Islet precursor cell (in vitro differentiated cells): Measurements from ENCODE around the gene UBL7.

Experiments
- DNase-seq: peaks from one replicate; pipeline ENCODE4 v3.0.0-alpha.2; 2018

UBL7 gene

DNA sequence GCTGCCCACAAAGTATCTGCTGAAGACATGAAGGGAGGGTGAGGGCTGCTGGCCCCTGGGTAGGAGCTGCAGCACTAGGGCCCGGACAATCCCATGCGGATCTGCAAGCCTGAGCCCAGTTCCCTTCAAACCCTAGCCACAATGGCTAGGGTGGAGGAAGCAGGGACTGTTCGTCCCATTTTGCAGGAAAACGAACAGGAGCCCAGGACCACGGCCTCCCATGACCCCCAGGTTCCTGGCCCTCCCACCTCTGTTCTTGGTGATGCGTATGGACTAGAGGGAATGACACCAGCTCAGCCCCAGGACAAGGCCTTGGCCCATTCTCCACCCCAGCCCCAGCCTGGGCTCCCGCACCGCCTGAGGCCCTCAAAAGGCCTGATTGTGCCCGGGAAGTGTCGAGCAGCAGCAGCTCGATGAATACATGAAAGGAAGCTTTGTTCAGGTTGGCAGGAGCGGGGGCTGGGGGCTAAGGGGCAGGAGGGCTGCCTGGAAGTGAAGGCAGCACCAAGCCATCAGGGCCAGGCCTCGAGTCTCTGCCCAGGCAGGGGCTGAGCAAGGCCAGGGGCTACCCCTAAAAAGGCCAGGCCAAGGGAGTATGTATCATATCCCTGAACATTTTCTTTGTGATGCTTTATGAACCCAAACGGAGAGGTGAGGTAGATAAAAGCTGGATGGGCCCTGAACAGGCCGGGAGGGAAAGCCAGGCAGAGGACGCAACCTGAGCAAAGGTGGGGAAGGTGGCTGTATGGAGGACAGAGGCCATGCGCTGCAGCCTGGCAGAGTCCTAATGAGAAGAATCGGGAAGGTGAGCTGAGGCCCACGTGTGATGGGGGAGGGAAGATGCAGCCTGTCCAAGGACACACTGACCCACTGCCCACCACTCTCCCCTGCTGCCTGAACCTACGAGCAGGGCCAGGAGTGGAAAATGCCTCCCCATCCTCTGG lies 39.4 kb downstream of the UBL7 start:
- peak; percentile 79 for DNase-seq

DNA sequence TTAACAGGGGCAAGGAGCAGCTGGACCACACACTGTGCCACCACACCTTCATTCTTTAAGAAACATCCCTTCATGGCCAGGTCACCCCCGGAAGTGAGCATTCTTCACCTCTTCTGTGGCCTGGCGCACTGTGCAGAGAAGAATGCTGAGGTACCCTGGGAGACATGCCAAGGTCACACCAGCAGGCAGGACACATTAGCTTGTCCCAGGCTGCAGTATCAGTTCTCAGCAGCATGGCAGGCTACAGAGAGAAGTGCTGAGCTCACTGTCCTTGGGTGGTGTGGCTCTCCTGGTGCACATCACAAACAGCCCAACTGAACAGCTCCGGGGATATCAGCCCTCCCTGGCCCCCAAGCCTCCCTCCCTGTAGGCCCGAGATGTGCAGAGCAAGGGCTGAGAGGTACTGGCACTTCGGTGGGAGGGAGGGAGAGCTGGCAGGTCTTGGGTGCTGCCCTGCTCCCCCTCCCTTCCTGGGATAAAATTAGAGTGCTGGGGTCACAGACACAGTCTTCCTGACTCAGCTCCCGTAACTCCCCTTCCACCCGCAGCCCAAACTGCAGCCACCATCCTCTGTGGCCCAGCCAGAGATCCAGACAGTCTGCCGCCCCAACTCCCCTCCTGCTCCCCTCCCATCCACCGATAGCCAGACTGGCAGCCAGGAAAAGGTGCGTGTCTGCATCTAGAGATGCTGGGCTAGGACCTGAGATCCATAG lies 40.6 kb downstream of the UBL7 start:
- no peak for DNase-seq

DNA sequence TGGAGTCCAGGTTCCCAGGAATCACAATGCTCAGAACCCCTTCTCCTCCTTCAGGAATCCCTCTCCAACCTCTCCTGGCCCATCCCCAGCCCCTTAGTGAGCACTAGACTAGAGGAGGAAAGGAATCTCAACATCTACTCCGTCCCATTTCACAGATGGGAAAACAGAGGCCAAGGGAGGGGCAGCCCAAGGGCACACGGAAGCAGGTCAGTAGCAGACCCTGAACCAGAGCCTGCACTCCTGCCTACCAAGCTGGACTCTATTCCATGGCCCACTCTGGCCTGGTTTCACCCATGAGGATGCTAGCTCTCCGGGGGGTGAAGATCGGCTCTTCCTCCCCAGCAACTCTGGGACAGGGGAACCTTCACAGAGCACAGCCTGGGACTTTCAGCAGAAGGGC lies 41.5 kb downstream of the UBL7 start:
- no peak for DNase-seq

DNA sequence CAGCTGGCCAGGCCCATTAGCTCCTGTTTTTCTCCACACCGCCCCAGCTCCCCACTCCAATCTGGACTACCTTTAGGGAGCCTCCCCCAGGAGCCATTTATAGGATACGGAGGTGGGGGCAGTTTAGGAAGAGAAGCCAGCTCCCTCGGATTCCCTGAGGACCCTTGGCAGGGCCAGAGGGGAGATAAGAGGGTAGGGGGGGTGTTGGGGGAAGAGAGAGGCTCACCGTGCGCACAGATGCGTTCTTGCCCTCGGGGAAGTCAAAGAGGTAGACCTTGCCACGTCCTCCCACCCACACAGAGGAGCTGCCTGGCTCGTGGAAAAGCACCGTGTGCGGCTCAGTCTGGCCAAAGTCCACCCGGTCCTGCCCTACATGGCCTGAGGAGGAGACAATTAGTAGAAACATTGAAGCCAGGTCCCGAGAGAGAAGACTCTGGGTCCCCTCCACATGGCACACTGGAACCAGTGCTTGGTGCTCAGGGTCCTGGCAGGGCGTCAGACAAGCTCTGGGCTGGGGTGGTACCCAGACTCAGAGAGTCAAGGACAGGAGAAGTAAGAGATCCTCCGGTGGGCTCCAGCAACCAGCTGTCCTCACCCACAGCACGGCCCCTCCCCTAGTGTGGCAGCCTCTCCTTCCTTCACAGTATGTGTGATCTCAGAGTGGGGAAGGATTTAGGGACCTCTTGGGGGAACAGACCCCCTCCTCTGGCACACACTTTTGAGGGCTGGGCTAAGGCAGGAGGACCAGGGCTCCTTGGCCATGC lies 42.2 kb downstream of the UBL7 start:
- no peak for DNase-seq

DNA sequence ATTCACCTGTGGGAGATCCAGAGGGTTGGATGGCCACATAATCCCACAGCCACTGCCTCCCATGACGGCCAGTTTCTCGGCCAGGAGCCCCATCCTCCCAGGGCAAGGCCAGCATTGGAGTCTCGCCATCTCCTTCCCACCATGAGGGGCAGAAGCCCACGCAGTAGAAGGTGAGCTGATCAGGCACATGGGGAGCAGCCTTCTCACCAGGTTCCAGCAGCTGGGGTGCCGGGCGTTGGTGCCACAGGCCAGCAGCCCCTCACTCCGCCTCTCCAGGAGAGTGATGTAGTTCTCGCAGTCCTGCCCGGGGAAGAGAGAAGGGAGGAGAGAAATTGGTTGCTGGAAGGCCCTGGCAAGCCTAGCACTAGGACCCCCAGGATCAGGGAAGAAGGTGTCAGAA lies 43.3 kb downstream of the UBL7 start:
- DNase-seq = no peak

DNA sequence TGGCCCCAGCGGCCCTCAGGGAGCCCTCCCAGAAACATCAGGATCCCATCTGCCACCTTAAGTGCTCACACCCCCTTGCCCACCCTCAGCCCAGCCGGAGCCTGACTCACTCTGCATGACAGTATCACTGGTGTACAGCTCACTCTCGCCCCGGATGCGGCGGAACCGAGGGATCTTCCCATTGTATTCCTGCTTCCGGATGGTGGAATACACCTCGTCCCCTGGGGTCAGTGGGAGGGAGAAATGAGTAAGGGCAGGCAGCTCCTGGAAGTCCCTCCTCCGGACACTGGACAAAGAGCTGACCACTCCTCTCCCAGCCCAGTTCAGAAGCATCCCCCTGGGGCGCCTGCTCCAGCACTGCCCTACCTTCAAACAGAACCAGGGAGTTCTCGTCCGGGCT lies 43.7 kb downstream of the UBL7 start:
- no peak for DNase-seq

DNA sequence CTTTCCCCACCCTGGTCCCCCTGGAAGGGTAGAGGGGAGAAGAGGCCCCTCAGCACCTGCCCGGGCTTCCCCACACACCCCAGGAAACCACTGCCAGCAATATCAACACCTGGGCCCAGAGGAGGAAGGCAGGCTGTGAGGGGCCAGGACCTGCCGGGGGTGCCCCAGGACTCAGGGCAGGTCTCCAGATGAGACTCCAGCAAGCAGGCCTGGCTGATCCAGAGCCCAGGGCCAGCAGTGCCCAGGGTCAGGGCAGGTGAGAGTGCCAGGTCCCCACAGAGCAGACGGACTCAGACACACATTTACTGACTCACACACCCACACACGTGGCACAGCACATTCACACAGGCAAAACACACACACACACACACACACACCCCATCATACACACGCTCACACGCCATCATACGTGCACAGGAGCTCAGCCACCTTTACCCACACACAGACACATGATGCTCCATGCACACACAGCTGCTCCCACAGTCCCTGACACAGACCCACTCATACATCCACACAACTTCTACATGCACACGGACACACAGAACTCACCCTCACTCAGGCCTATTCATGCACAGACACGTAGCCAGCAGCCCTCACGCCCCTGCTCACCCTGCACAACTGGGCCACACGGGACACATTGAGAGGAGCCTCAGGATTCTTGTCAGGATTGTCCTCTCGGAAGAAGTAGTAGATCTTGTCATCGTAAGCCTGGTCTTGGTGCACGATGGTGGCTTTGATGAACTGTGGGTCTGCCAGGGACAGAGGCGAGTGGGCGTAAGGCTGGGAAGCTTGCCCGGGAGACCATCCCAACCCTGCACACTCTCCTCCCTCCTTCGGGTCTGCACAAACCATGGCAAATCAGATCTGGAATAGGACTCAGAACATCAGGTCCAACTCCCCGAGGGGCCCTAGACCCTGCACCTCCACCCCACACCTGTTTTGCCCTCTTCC lies 44.7 kb downstream of the UBL7 start:
- no peak for DNase-seq

DNA sequence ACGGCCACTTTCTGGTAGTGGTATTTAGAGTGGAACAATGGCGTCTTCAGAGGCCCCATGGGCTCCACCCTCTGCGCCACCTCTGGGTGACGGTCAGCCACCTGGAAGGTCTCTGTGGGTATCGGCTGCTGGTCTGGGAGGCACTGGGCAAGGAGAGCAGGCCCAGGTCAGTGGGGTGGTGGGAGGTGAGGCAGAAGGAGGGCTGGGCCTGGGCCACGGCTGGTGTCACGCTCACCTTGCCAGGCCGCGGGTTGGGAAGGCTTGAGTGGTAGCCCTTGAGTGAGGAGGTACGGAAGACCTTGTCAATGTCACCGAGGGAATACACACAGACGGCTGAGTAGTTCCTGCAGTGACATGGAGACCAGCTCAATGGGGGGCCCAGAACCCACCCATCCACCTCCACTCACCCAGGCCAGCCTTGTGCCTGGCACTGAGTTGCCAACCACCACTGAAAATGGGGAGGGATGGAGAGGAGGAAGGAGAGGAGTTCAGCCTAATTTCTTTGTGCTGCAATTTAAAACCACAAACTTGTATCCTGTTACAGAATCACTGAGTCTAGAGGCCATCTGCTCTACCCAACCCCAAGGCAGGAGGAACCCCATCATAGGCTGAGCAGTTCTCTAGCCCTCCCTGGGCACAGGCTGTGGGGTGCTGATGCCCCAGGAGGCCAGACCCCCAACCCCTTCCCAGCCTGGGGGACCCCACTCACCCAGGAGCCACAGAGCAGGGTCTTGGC lies 46.2 kb downstream of the UBL7 start:
- DNase-seq = no peak

DNA sequence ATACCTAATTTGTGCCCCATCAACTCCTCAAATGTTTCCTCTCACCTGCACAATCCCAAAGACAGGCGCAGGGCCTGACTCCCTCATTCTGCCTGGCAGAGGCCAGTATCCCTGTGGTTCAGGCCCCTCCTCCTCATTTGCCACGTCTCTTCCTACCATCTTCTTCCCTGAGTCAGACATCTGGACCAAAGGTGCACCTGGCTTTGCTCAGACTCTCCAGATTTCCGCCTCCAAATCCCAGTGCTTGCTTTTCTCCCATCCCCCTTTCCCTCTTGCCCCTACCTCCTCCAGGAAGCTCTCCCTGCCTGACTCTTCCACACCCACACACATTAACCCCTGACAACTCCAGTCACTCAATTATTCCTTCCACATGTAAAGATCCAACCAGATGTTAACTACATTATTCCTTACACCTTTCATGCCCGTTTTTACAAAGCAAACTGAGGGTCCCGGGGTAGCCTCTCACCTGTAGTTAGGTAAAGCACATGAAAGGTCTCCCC lies 46.8 kb downstream of the UBL7 start:
- no peak for DNase-seq

DNA sequence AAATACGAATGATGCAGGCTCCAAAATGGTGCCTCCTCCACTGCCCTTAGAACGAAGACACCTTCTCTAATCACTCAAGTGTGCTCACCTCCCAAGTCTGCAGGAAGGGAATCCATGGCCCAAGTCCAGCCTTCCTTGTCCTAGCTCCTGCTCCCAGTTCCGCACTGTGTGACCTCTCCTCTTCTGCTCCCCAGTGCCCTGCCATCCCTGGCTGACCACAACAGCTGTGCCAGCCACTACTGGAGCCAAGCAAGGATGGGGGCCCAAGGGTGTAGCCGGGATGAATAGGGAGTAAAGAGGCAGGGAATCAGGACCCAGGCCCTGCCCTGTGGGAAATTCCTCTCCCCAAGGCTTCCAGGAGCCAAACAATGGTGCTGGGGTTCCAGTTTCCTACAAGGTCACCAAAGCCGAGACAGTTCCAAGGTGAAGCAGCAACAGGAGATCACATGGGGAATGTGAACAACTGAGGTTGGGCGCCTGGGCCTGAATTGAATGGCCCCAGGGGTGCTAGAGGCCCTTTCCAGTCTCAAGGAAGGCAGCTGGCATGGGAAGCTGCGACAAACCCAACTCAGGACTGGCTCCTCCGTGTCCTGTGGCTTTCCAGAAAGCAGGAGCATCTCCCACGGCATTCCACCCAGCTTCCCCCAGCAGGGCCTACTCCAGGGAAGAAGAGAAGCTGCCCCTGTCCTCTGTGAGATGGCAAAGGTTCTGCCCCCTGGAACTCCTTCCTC lies 47.4 kb downstream of the UBL7 start:
- no peak for DNase-seq

DNA sequence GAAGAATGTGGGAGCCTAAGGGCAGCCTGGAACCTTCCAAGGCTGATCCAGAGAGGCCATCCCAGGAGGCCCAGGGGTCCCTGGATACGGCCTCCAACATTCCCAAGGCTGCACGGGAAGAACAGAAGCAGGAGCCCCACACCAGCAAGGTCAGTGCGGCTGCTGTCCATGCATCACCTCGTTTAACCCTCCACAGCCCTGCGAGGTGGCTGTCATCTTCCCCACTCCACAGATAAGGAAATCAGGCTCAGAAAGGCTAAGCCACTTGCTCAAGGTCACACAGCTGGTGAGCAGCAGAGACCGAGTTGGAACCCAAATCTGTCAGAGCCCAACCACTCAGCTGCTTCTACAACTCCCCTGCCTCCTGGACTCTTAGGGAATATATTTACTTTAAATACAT lies 48.8 kb downstream of the UBL7 start:
- DNase-seq = no peak

DNA sequence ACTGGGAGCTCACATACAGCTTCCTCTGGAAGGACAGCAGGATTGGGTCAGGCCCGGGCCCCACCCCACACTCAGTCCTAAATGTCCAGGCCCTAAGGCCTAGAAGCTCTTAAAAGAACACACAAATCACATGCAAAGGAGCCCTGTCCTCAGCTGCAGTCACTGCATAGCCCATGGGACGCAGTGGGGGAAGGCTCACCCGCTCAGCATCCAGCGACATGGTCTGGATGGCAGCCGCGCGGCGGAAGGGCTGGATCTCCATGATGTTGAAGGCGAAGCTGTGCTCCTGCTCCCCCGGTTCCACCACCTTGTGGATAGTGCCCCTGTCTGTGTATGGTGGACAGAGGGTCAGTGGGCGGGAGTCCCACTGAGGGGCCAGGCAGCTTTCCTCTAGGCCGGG lies 49.3 kb downstream of the UBL7 start:
- no peak for DNase-seq

DNA sequence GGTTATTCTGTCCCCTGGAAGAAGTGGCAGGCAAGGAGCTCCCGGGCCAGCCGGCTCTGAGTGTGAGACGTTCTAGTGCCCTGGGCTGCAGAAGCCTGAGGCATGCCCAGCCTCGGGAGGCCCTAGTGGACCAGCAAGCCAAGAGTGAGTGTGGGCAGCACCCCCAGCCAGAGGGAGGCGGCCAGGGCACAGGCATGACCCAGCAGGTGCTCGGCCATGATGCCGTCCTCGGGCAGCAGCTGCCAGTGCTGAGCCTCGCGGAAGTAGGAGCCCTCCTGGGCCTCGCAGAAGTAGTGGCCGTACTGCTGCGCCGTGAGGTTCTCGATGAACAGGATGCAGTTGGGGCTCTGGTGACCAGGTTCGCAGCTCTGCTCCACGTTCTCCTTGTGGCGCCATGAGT lies 50.5 kb downstream of the UBL7 start:
- no peak for DNase-seq

DNA sequence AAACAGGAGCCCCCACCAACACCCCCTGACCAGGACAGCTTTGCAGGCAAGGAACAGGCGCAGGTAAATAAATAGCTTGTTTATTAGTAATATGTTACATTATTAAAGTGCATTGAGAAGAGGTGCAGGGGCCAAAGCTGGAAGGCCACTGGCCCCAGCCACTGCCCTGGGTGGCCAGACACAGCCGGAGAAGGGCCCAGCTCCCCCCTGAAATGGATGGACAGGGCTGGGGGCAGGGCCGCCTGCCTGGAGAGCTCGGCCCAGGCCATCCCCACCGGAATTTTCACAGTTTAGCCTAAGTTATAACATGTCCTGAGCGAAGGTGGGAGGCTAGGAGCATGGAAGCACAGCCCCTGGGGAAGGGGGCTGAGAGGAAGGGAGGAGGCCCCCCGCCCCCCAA lies 51.7 kb downstream of the UBL7 start:
- DNase-seq = no peak

DNA sequence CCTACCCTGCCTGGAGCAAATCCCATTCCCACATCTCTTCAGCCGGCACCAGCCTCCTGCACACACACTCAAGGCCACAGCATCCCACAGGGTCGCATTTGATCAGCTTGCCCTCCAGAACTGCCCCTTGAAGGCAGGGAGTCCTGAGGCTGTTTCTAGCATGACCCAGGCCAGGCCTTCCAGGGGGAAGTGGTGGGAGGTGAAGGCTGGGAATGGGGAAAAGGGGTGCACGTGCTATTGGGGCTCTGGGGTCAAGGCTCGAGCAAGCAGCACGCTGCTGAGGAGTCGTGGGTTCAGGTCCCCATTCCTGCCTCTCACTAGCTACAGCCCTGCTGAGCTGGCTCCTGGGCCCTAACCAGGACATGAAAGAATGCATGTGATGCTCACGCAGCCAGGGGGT lies 52.1 kb downstream of the UBL7 start:
- no peak for DNase-seq

DNA sequence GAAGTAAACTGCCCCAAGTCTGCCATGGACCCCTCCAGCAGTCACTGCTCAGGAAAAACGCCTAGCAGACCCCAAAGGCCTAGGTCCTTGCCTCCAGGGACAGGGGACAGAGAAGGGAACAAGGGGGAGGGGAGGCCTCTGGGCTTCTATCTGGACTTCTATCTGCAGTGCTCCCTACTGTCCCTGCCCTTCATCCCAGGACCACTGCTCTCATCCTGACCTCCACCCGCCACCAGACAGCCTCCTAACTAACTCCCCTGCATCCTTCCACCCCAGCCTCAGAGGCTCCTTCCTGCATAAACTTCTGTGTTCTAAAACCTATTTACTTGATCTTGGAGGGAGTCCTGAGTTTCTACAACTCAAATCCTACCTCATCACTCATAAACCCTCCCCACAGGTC lies 52.6 kb downstream of the UBL7 start:
- no peak for DNase-seq

DNA sequence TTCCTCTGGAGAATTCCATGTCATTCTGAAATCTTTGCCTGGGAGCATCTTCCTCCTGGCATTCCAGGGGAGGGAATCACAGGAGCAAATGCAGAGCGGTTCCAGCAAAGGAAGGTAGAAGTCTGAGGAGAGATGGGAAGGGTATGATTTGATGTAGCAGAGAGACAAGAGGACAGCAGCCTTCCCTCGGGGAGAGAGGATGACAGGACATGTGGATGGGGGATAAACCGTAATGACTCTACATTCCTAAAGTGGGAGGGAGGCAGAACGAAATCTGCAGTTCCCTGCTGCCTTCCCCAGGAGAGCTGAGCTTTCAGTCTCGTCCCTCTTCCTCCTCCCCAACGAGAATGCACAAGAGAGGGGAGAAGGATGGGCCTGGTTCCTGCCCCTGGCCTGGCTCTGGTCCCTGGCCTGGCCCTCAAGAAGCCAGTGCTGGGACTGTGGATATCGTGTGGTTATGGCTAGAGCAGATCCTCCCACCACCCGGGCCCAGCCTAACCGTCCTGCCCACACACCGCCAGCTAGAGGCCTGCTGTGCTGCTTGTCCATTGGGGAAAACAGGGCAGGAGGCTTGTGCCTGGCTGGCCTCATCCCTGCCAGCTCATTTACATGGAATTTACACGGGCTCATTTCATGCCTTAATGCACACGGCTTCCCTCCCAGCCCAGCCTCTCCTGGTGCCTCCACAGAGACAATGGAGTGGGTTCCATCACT lies 53.8 kb downstream of the UBL7 start:
- peak; percentile 94 for DNase-seq

DNA sequence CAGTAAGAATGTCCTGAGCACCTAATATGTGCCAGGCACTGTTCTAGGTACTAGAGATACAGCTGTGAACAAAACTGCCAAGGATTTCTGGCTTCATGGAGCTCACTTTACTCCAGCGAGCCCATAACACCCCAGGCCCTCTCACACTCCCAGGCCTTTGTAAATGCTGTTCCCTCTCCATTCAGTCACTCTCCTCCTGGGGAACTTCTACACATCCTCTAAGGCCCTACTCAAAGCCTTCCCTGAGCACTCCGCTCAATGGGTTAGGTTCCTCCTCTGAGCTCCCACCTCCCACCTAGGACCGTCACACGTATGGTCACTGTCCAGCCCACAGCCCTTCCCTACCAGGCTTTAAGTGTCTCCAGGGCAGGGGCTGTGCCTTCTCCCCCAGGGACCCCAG lies 54.4 kb downstream of the UBL7 start:
- DNase-seq = no peak

DNA sequence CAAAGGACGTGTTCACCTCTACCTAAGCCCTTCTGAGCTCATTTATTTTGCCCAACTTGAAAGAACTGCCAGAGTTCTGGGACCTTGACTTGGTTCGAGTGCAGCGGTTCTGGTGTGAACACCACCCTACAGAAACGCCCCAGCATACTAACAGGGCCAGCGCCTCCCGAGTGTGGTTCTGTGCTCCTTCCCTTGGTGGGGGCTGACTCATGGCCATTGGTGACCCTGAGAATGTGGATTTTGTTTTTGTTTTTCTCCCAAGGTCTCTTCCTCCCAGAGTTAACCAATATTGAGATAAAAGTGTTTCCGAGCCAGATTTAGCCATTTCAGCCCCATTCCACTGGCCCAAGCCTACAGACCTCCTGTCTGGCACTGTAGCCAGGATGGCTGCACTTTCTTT lies 55.1 kb downstream of the UBL7 start:
- DNase-seq = no peak

DNA sequence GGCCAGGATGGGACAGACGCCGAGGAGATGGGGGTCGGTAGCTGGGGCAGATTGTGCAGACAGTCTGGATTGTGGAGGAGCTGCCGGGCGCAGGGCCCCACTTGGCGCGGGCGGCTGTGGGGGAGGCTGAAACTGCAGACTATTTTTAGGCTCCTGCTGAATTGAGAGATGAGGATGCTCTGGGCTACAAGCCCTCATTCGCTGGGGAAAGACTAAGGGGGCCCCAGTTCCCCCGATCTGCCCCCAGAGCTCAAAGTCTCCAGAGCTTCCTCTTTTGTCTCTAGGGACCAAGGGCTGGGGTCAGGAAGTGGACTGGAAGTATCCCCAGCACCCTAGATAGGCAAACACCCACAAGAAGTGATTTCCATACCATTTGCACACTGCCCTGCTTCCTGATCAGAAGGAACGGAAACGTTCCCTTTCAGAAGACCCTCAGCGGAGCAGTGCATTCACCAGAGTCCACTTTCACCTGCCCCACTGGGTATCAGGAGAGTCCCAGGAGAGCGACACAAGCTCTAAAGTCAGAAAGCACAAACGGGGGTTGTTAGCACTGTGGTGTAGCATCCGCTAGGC lies 56.9 kb downstream of the UBL7 start:
- no peak for DNase-seq
